H1 (cell line): ENCODE data around the gene TRNAU1AP. TPM values are rescaled to one million over a fixed set of nuclear protein-coding genes. Genes with fewer than 3 reads are reported as not detected.

Source experiments
- CTCF ChIA-PET: fragments of 300-600 bp; sonication (Branson Sonifier 250); formaldehyde crosslinking; loops from one replicate; lab custom pipeline; 2021; ENCODE audit not compliant: partially characterized antibody; lab: Charles Lee
- POLR2A ChIA-PET: fragments of 300-600 bp; sonication (Branson Sonifier 250); formaldehyde crosslinking; loops from one replicate; lab custom pipeline; 2021; ENCODE audit warnings: inconsistent platforms; ENCODE audit not compliant: partially characterized antibody; lab: Charles Lee
- DNase-seq, 2 experiments: peaks; one replicate each; pipeline versions ENCODE4 v3.0.0 to v3.0.0-alpha.2; 2010 to 2022; ENCODE audit warnings: low spot score in 2 of 2, low read depth in 1 of 2, mixed read lengths in 1 of 2
- FAIRE-seq: peaks from 2 replicates; lab custom pipeline; 2011; peaks lifted over from hg19 to GRCh38; lab: Jason Lieb, UNC
- H2AFZ ChIP-seq: 2 replicates; pipeline ENCODE4 v1.8.1; 2012; ENCODE audit warnings: low read length, inconsistent platforms
- H2AK5ac ChIP-seq: 2 replicates; pipeline ENCODE4 v1.6.1; 2013; ENCODE audit warnings: low read depth, low read length
- H2BK120ac ChIP-seq: replicated peaks from 2 replicates; pipeline ENCODE3; 2013; ENCODE audit warnings: low read depth, low read length, inconsistent platforms
- H2BK12ac ChIP-seq: 2 replicates; pipeline ENCODE4 v1.6.1; 2013; ENCODE audit warnings: low read depth, low read length
- H2BK15ac ChIP-seq: 2 replicates; pipeline ENCODE4 v1.6.1; 2013; ENCODE audit warnings: low read length
- H2BK20ac ChIP-seq: 2 replicates; pipeline ENCODE4 v1.6.1; 2013; ENCODE audit warnings: low read length
- H2BK5ac ChIP-seq: 2 replicates; pipeline ENCODE4 v1.6.1; 2013; ENCODE audit warnings: low read depth, low read length
- H3K14ac ChIP-seq: 2 replicates; pipeline ENCODE4 v1.6.1; 2013; ENCODE audit warnings: inconsistent platforms; ENCODE audit not compliant: insufficient read length
- H3K18ac ChIP-seq: 2 replicates; pipeline ENCODE4 v1.6.1; 2013; ENCODE audit warnings: low read length; ENCODE audit errors: extremely low read depth
- H3K23ac ChIP-seq: 2 replicates; pipeline ENCODE4 v1.6.1; 2013; ENCODE audit warnings: inconsistent platforms; ENCODE audit not compliant: insufficient read length
- H3K23me2 ChIP-seq: 2 replicates; pipeline ENCODE4 v1.6.1; 2013; ENCODE audit warnings: low read depth, low read length
- H3K27ac ChIP-seq: 2 replicates; pipeline ENCODE4 v1.6.1; 2011; ENCODE audit warnings: low read depth, low read length, inconsistent platforms
- H3K27me3 ChIP-seq, 4 experiments: replicated peaks in 1 of 4; 1 replicate in 1 of 4; 2 replicates in 3 of 4; pipeline versions ENCODE4 v1.6.1 to v1.8.1; 2011 to 2013; ENCODE audit warnings: low read length in 3 of 4, mild to moderate bottlenecking in 3 of 4, inconsistent platforms in 2 of 4, mixed read lengths in 2 of 4, moderate library complexity in 1 of 4; ENCODE audit not compliant: control insufficient read depth in 3 of 4, insufficient read depth in 3 of 4; ENCODE audit errors: extremely low read depth in 1 of 4
- H3K36me3 ChIP-seq, 4 experiments: 2 replicates each; pipeline versions ENCODE4 v1.6.1 to v1.8.1; 2011 to 2013; ENCODE audit warnings: mild to moderate bottlenecking in 4 of 4, low read length in 3 of 4, moderate library complexity in 2 of 4, control low read depth in 1 of 4, inconsistent platforms in 1 of 4; ENCODE audit not compliant: insufficient read depth in 4 of 4, control insufficient read depth in 2 of 4
- H3K4ac ChIP-seq: replicated peaks from 2 replicates; pipeline ENCODE3; 2013; ENCODE audit warnings: low read length, low read depth, mixed read lengths, inconsistent platforms; ENCODE audit not compliant: insufficient read length
- H3K4me1 ChIP-seq, 4 experiments: replicated peaks in 1 of 4; 1 replicate in 1 of 4; 2 replicates in 3 of 4; pipeline versions ENCODE4 v1.6.1 to v1.8.1; 2011 to 2013; ENCODE audit warnings: low read length in 3 of 4, inconsistent platforms in 2 of 4, mixed read lengths in 1 of 4; ENCODE audit not compliant: insufficient read depth in 4 of 4, control insufficient read depth in 3 of 4
- H3K4me2 ChIP-seq, 2 experiments: 2 replicates each; pipeline versions ENCODE4 v1.6.1 to v1.8.1; 2011 to 2013; ENCODE audit warnings: low read depth in 2 of 2, low read length in 2 of 2, control low read depth in 1 of 2, inconsistent platforms in 1 of 2, mild to moderate bottlenecking in 1 of 2; ENCODE audit not compliant: insufficient read depth in 1 of 2
- H3K4me3 ChIP-seq, 4 experiments: fragments of 200-600, 300-600 bp in 1 of 4; sonication (generic), shearing (Covaris generic), sonication (Bioruptor Twin) in 1 of 4; 2 replicates each; pipeline versions ENCODE4 v1.5.1 to v1.8.1; 2011 to 2016; ENCODE audit warnings: low read length in 4 of 4, low read depth in 3 of 4, control low read depth in 2 of 4, inconsistent platforms in 2 of 4, mild to moderate bottlenecking in 2 of 4, mixed read lengths in 1 of 4, moderate library complexity in 1 of 4; ENCODE audit not compliant: insufficient read depth in 2 of 4; ENCODE audit errors: extremely low read depth in 1 of 4
- H3K56ac ChIP-seq: replicated peaks from 2 replicates; pipeline ENCODE3; 2013; ENCODE audit warnings: low read depth, mild to moderate bottlenecking, mixed read lengths, low read length, inconsistent platforms; ENCODE audit not compliant: insufficient read length
- H3K79me1 ChIP-seq: 2 replicates; pipeline ENCODE4 v1.6.1; 2013; ENCODE audit warnings: low read depth, low read length, control low read depth
- H3K79me2 ChIP-seq, 2 experiments: 2 replicates each; pipeline versions ENCODE4 v1.6.1 to v1.8.1; 2012 to 2013; ENCODE audit warnings: low read length in 2 of 2, mild to moderate bottlenecking in 2 of 2, inconsistent platforms in 1 of 2; ENCODE audit not compliant: insufficient read depth in 2 of 2, control insufficient read depth in 1 of 2
- H3K9ac ChIP-seq, 4 experiments: replicated peaks in 1 of 4; 1 replicate in 1 of 4; 2 replicates in 3 of 4; pipeline versions ENCODE4 v1.6.1 to v1.8.1; 2011 to 2013; ENCODE audit warnings: low read depth in 3 of 4, low read length in 3 of 4, control low read depth in 2 of 4, mild to moderate bottlenecking in 2 of 4, moderate library complexity in 2 of 4, inconsistent platforms in 1 of 4; ENCODE audit errors: extremely low read depth in 1 of 4
- H3K9me3 ChIP-seq, 2 experiments: 2 replicates each; pipeline versions ENCODE4 v1.6.1 to v1.8.1; 2012 to 2013; ENCODE audit warnings: mild to moderate bottlenecking in 2 of 2, moderate library complexity in 2 of 2, control low read depth in 1 of 2, inconsistent platforms in 1 of 2, low read depth in 1 of 2, low read length in 1 of 2, mixed read lengths in 1 of 2; ENCODE audit not compliant: insufficient read depth in 2 of 2
- H4K20me1 ChIP-seq, 2 experiments: replicated peaks in 1 of 2; 2 replicates each; pipeline versions ENCODE3 to v1.8.1; 2011 to 2013; ENCODE audit warnings: inconsistent platforms in 2 of 2, low read length in 2 of 2, mild to moderate bottlenecking in 1 of 2; ENCODE audit not compliant: insufficient read depth in 2 of 2, control insufficient read depth in 1 of 2
- H4K5ac ChIP-seq: 2 replicates; pipeline ENCODE4 v1.6.1; 2013; ENCODE audit warnings: low read length, low read depth, mixed read lengths, inconsistent platforms; ENCODE audit not compliant: insufficient read length
- H4K8ac ChIP-seq: 2 replicates; pipeline ENCODE4 v1.8.0; 2013; ENCODE audit warnings: mild to moderate bottlenecking, moderate library complexity, low read length, inconsistent platforms; ENCODE audit not compliant: insufficient read depth; ENCODE audit errors: extremely low read depth
- H4K91ac ChIP-seq: replicated peaks from 2 replicates; pipeline ENCODE3; 2013; ENCODE audit warnings: low read length, mixed read lengths, inconsistent platforms; ENCODE audit not compliant: insufficient read length
- BCL11A ChIP-seq, 2 experiments: IDR thresholded peaks; one replicate each; pipeline ENCODE4 v1.6.1; 2011; ENCODE audit warnings: low read depth in 2 of 2, low read length in 2 of 2, mild to moderate bottlenecking in 2 of 2
- FOSL1 ChIP-seq: IDR thresholded peaks from 2 replicates; pipeline ENCODE4 v1.6.1; 2011; ENCODE audit warnings: mild to moderate bottlenecking, low read depth, low read length, moderate library complexity; ENCODE audit not compliant: insufficient read depth
- KDM4A ChIP-seq: IDR thresholded peaks from one replicate; pipeline ENCODE4 v1.7.1; 2012; ENCODE audit warnings: low read depth, mild to moderate bottlenecking, moderate library complexity, low read length, inconsistent platforms; ENCODE audit not compliant: severe bottlenecking
- POU5F1 ChIP-seq: IDR thresholded peaks from 2 replicates; pipeline ENCODE4 v1.6.1; 2011; ENCODE audit warnings: low read depth, mild to moderate bottlenecking, low read length, moderate library complexity
- YY1 ChIP-seq: IDR thresholded peaks from 2 replicates; pipeline ENCODE4 v1.6.1; 2011; ENCODE audit warnings: low read depth, mild to moderate bottlenecking, low read length
- WGBS, 2 experiments: shearing (Covaris generic) in 1 of 2; methylation state at CpG; one replicate each; pipeline versions ENCODE4 v1.1.6 to v1.1.7; 2013 to 2015; ENCODE audit warnings: low lambda C conversion rate in 2 of 2, mixed read lengths in 2 of 2, inconsistent platforms in 1 of 2, low coverage in 1 of 2, missing lambda C conversion rate in 1 of 2; ENCODE audit not compliant: insufficient replicate concordance in 2 of 2, insufficient coverage in 1 of 2, insufficient read length in 1 of 2; ENCODE audit errors: extremely low coverage in 1 of 2, missing lambda C conversion rate in 1 of 2; 5-methylcytosine and 5-hydroxymethylcytosine counted together
- polyA plus RNA-seq, 7 experiments: library from polyadenylated mRNA; depleted of rRNA in 3 of 7; stranded (reverse) in 5 of 7; unstranded in 2 of 7; fragments of >200 nt in 5 of 7; fragments of 200-250 nt in 2 of 7; gene quantifications; 1 replicate in 5 of 7; 2 replicates in 1 of 7; 4 replicates in 1 of 7; pipeline versions ENCODE4 v1.2.1 to v1.2.3, GENCODE V29; 2011 to 2013; ENCODE audit warnings: missing spikeins in 2 of 7, mixed read lengths in 2 of 7
- total RNA-seq: library from RNA; stranded (reverse); fragmentation: NEBNext Ultra II Directional; extraction: Animal tissue kit (Norgen Biotek cat#: 25700); gene quantifications from 2 replicates; pipeline ENCODE4 v1.2.1, GENCODE V29; 2021
- TF ChIP-seq, protein P1 (sequence below): IDR thresholded peaks from 2 replicates; pipeline ENCODE4 v1.6.1; 2012; ENCODE audit warnings: inconsistent platforms
- TF ChIP-seq, protein P2 (sequence below): IDR thresholded peaks from 2 replicates; pipeline ENCODE4 v1.6.1; 2012; ENCODE audit warnings: inconsistent platforms

Gene TRNAU1AP
- total and polyA plus RNA-seq, 2 of the 8 experiments (the other 6 are each of a cell fraction or from before 2014, with no cell fraction given) = 35.2 to 37.1 TPM

DNA sequence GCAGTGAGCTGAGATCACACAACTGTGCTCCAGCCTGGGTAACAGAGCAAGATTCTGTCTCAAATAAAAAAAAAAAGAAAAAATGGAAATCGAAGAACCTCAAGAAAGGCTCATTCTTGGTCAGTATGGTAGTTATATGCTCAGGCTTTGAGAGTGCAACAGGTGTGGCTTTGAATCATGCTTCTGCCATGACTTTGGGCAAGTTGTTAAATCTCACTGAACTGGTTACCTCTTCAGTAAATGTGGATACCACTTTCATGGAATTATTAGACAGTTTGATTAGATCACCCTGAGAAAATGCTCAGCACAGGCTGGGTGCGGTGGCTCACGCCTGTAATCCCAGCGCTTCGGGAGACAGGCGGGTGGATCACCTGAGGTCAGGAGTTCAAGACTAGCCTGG, 12.8 kb downstream of the TRNAU1AP start:
- no peaks in the 10 kb centered on the region for H3K79me2 ChIP-seq
- TF ChIP-seq POU5F1 (no peak), YY1 (no peak), KDM4A (no peak), FOSL1 (no peak), BCL11A (IDR thresholded peaks at IDR 0.05; ENCODE audit: low read depth in 2 of 2, low read length in 2 of 2) (no peak)
- TF ChIP-seq, protein P1, sequence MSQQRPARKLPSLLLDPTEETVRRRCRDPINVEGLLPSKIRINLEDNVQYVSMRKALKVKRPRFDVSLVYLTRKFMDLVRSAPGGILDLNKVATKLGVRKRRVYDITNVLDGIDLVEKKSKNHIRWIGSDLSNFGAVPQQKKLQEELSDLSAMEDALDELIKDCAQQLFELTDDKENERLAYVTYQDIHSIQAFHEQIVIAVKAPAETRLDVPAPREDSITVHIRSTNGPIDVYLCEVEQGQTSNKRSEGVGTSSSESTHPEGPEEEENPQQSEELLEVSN = no peak
- TF ChIP-seq, protein P2, sequence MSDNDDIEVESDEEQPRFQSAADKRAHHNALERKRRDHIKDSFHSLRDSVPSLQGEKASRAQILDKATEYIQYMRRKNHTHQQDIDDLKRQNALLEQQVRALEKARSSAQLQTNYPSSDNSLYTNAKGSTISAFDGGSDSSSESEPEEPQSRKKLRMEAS = no peak
- TF ChIP-seq, all 59 proteins: peak for 0
- Histone ChIP-seq H3K4me2 (no peak overlapping the region), H4K5ac (no peak overlapping the region), H2AK5ac (no peak overlapping the region), H2BK15ac (no peak overlapping the region), H2BK120ac (no peak overlapping the region), H3K23me2 (no peaks in the 10 kb centered on the region), H4K20me1 (peaks cover 0 to 1% of the 10 kb centered on the region in 2 experiments), H3K14ac (no peak overlapping the region), H3K56ac (no peak overlapping the region), H3K4ac (no peak overlapping the region), H3K9me3 (no peaks in the 10 kb centered on the region), H3K9ac (no peak overlapping the region), H2BK5ac (no peak overlapping the region), H3K27me3 (no peaks in the 10 kb centered on the region), H3K36me3 (peaks cover 17 to 54% (median 42%) of the 10 kb centered on the region in 4 experiments), H4K91ac (no peak overlapping the region), H3K23ac (no peak overlapping the region), H4K8ac (no peak overlapping the region), H3K79me1 (no peaks in the 10 kb centered on the region), H3K4me3 (no peak overlapping the region), H3K27ac (no peak overlapping the region), H2BK12ac (no peak overlapping the region), H3K18ac (no peak overlapping the region), H2BK20ac (no peak overlapping the region), H3K4me1 (no peaks in the 10 kb centered on the region), H2AFZ (no peak overlapping the region)
- ChIA-PET POLR2A (interaction anchor here (0.7 to 29.3 kb wide), 6 partner anchors 5 to 909 kb away, joined by 3 to 552 read pairs (median 4); partner anchors contain the start of gene TRNAU1AP), CTCF (interaction anchor here (0.6 to 2.4 kb wide), 5 partner anchors 14 to 53 kb away, joined by 3 to 9 read pairs (median 3); no protein-coding TSS in a partner anchor)
- 98% methylated on average over 6 of the region's 6 CpGs; no CpG with 5 or more reads in 1 of the 2 experiments for WGBS, 2 experiments
- DNase-seq = no peak
- FAIRE-seq = no peak
